HL-60/S4 (cell line): Measurements from ENCODE around the gene IFNAR2.
"Not testable (repeated sequence)": the region's sequence is repeated elsewhere in the genome, so short reads cannot be mapped to it uniquely, and the experiment has no call there.

Experiments
- in situ Hi-C: fragments of 300-500 bp; cut with MboI; formaldehyde crosslinking; loops from 2 replicates; pipeline ENCODE4 v1.14.3; 2022; ENCODE audit warnings: low sequenced_read_pairs

Gene IFNAR2

DNA sequence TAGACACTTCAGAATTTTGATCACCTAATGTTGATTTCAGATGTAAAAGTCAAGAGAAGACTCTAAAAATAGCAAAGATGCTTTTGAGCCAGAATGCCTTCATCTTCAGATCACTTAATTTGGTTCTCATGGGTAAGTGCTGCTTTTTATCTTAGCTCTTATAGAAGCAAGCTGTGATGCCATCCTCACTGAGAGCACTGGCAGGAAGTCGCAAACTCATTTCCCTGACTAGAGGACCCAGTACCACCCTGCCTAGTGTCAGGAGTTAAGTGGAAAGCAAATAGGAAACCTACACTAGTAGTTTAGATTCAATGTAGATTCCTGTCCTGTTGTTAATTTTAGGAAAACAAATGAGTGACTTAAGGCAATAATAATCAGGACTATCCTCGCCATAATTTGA lies 12.1 kb downstream of the IFNAR2 start:
- in situ Hi-C loops: no loop called here

DNA sequence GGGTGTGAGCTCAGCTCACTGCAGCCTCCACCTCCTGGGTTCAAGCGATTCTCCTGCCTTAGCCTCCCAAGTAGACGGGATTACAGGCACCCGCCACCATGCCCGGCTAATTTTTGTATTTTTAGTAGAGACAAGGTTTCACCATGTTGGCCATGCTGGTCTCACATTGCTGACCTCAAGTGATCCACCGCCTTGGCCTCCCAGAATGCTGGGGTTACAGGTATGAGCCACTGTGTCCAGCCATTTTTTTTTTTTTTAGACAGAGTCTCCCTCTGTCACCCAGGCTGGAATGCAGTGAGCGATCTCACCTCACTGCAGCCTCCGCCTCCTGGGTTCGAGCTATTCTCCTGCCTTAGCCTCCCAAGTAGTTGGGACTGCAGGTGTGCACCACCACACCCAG lies 13.1 kb downstream of the IFNAR2 start:
- in situ Hi-C loops: not testable (repeated sequence)

DNA sequence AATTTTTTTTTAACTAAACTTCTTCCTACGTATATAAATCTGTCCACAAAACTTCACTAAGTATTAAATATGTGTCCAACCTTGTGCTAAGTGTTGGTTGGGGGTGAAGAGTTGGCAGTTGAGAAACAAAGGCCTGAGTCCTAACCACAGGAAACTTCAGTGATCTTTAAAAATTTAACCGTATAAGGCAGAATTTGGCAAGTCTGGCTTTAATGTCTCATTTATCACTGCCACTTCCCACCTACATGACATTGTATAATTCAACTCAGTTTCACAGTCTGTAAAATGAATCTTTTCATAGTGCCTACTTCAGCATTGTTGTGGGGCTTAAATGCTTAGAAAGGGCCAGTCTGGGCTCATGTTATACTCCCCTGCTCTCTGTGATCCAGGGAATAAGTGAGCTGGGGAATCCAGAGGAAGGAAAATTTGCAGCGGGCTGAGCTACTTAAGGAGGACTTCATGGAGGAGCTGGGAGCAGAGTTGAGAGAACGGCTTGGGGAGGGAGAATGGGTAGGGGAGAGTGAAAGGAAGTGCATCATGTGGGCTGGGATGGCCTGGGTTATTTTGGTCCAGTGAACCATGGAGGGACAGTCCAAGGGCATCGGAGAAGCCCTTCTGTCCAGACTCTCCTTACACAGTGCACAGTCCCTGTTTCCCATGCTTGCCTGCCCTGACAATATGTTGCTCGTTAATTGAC lies 14.5 kb downstream of the IFNAR2 start:
- in situ Hi-C loops: no loop called here

DNA sequence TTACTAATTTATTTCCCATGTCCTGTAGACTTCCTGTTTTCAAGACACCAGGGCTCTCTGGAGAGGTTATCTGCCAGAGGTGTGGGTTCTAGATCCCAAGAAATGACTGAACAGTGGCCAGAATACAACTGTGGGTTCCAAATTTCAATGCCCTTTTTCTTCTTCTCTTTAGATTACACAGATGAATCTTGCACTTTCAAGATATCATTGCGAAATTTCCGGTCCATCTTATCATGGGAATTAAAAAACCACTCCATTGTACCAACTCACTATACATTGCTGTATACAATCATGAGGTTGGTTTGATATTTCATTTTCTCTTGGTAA lies 15.0 kb downstream of the IFNAR2 start:
- in situ Hi-C loops: no loop called here

DNA sequence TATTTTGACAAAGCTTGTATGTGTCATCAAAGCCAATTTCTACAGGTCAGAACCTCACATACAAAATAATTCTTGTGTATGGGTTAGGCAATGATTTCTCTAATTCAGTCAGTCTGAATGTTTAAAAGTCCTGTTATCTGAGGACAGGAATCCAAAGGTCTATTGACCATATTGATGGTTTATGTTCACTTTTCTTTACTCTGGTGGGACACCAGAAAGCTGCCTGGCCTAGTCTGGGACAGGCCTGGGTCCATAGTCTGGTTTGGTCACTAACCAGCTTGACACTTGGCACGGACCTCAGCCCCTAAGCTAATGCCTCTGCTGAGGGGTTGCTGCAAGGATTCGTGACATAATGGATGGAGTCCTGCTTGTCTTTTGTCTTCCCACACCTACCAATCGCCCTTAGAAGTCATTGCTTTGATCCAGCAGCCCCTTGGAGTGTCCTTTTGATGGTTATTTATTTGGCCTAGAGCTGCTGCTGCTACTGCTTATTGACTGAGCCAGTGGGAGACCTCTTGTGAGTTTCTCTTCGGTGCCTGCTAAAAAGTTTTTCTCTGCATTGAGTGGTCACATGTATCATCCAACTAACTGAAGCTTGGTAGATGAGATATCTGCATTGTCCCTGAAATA lies 15.7 kb downstream of the IFNAR2 start:
- in situ Hi-C loops: no loop called here

DNA sequence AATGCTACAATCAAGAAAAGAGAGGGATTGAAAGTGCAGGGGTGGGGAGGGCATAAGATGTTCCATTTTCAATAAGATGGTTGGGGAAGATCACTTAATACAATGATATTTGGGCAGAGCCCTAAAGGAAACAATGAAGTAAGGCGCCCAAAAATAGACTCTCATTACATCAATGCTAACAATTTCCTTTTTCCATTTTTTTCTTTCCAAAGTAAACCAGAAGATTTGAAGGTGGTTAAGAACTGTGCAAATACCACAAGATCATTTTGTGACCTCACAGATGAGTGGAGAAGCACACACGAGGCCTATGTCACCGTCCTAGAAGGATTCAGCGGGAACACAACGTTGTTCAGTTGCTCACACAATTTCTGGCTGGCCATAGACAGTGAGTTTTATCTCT lies 16.8 kb downstream of the IFNAR2 start:
- in situ Hi-C loops: no loop called here

DNA sequence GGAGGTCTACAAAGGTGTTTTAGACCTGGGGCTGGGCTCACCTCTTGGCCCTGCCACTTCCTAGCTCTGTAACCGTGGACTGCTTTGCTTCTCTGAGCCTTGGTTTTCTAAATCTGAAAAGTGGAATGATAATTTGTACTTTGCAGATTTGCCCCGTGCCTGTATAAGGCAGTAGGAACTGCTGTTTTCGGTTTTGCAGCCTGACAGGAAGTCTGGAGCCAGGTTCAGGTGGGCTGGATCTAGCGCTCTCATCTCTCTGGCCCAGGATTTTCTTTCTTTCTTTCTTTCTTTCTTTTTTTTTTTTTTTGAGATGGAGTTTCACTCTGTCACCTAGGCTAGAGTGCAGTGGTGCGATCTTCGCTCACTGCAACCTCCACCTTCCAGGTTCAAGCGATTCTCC lies 17.2 kb downstream of the IFNAR2 start:
- in situ Hi-C loops: no loop called here

DNA sequence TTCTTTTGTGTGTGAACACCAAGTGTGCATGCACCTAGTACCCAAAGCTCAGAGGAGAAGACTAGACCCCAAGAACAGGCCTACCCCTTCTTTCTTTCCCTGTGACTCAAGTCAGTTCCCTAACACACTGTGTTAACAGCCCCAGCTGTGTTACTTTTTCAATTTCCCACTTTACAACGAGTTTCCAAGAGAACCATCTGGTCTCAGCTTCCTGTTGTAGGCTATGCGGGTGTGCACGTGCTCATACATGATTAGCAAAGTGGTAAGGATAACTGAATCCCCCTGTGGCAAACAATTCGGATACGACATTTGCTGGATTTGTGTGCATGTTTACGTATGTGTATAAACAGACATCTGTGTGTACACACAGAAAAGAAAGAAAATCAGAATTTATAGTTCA lies 17.9 kb downstream of the IFNAR2 start:
- in situ Hi-C loops: no loop called here

DNA sequence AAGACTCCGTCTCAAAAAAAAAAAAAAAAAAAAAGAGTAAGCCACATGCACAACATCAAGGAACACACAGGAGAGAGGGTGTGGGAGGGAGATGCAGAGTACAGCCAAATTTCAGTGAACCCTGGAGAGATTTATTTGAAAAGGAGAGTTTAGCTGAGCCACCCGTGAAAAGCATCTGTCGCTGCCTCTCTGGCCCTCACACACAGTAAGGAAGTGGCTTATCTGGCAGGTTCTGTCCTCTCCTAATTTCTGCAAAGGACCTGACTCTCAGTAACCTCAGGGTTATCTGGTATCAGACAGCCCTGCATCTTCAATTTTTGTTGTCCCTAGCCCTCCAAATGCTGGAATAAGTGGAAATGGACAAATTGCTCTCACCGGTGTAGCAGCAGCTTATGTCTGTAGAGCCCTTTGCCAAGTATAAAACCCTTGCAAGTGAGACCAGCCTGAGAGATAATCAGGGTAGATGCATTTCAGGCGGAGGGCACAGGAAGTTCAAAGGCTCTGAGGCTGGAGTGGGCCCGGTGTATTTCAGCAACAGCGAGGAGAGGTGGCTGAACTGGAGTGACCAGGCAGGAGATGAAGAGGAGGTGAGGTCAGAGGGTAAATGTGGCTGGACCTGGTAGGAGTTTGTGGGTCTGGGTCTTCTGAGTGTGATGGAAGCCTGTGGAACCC lies 19.7 kb downstream of the IFNAR2 start:
- in situ Hi-C loops: no loop called here

DNA sequence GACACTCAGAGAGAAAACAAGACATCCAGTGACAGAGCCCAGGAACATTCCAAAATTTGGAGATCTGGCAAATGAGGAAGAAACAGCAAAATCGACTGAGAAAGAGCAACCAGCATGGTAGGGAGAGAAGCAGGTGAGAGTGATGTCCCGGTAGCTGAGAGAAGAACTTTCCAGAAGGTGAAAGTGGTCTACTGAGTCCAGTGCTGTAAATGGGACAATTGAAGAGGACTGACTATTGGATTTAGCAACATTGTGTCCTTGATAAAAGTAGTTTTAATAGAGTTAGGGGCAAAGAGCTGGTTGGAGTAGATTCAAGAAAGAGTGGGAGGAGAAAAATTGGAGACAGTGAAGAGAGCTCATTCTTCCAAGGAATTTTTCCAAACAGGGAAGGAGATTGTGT lies 21.4 kb downstream of the IFNAR2 start:
- in situ Hi-C loops: no loop called here

DNA sequence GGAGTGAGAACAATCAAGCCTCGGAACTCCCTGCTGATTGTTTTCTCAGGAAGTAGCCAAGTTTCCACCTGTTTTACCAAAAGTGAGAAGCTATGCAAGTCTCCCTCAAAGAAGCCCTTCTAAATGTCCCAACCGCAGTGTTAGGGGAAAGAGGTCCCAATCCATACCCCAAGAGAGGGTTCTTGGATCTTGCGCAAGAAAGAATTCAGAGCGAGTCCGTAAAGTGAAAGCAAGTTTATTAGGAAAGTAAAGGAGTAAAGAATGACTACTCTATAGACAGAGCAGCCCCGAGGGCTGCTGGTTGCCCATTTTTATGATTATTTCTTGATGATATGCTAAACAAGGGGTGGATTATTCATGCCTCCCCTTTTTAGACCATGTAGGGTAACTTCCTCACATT lies 23.6 kb downstream of the IFNAR2 start:
- in situ Hi-C loops: not testable (repeated sequence)

DNA sequence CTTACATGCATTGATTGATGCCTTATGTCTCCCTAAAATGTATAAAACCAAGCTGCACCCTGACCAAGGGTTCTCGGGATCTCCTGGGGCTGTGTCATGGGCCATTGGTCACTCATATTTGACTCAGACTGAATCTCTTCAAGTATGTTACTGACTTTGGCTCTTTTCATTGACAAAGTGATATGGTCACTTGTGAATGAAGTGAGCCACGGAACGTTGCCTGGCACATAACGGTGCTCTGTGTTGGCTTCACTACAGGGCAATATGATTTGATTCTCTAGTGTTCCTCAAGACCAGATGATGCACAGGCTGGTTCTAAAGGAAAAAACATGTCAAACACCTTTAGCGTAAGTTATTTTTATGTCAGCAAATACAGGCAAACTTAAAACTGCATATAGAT lies 25.0 kb downstream of the IFNAR2 start:
- in situ Hi-C loops: no loop called here

DNA sequence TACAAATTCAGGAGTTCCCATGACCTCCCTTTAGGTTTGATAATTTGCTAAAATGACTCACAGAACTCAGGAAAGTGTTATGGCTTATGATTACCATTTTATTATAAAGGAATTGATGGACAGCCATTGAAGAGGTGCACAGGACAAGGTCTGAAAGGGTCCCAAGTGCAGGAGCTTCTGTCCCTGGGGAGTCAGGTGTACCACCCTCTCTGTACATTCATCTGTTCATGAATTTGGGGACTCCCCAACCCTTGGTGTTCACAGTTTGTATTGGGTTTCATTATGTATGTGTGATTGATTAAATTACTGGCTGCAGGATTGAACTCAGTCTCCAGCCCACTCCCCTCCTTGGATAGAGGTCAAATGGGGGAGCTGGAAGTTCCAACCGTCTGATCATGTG lies 25.7 kb downstream of the IFNAR2 start:
- in situ Hi-C loops: no loop called here

DNA sequence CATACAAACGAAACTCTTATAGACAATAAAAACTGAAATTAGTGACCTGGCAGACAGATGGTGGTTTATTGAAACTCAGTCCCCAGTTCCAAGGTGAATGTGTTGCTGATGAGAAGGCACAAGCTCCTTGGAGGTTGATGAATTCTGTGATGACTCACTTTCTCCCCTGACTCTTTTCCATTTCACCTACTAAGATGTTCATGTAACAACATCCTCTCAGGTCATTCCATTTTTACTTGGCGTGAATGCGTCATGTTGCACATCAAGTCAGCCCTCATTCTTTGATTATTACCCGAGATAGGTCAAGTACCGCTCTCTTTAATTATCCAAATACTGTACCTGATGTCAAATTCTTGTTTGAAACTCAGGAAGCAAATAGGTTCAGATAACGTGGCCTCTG lies 26.3 kb downstream of the IFNAR2 start:
- in situ Hi-C loops: no loop called here

DNA sequence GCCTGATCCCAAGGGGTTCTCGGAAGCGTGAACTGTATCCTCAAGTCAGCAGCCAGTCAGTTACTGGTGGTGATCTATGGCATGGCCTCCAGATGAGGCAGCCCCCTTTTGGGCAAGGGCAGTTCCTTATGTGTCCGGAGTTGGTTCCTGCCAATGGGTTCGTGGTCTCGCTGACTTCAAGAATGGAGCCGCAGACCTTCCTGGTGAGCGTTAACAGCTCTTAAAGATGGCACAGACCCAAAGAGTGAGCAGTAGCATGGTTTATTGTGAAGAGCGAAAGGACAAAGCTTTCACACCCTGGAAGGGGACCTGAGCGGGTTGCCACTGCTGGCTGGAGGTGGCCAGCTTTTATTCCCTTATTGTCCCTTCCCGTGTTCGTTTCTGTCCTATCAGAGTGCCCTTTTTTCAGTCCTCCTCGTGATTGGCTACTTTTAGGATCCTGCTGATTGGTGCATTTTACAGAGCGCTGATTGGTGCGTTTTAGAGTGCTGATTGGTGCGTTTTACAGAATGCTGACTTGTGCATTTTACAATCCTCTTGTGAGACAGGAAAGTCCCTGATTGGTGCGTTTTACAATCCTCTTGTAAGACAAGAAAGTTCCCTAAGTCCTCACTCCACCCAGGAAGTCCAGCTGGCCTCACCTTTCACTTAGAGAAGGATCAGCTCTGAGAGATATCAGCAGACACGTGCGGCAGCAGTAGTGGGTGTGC lies 27.5 kb downstream of the IFNAR2 start:
- in situ Hi-C loops: no loop called here

DNA sequence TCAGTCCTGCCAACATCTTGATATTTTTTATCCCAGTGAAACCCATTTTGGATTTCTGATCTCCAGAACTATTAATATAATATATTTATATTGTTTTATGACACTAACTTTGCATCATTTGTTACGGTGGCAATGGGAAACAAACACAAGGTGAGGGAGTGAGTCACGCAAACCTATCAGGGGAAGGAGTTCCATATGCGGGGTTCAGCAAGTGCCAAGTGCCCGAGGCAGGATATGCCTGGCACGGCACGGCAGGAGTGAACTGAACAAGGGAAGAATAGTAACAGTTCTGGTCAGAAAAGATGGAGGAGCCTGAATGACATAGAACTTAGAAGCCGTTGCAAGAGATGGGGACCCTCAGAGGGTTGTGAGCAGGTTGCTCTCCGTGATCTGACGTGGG lies 28.7 kb downstream of the IFNAR2 start:
- in situ Hi-C loops: no loop called here

DNA sequence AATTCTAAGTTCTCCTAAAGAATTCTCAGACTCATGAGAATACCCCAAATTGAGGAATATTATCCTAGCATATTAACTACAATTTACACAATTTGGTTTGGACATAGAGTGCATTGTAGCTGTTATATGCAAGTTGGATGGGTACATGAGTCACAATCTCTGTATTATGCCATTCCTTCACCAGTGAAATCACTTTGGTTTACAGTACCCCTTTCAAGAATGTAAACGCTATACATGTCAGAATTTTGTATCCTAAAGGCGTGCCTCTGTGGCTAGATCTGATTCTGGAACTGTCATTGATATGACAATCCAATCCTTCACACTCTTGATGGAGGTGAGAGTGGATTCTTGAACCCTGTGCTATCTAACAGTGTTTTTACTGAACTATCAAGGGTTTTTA lies 29.7 kb downstream of the IFNAR2 start:
- in situ Hi-C loops: no loop called here

DNA sequence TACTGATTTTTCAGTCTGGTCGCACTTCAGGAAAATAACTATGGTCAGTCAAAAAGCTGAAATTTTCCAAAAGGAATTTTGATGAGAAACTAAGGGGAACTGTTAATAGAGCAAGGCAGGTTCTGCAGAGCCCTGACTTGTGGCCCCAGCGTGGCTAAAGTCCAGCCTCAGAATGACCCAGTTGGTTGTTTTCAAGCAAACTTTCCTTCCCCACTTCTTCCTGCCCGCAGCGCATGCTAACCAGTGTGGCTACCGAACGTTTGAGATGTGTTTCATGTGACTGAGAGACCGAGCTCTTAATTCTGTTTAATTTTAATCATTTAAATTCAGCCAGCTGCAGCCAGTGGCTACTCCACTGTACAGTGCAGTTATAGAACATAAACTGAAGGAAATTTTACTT lies 30.3 kb downstream of the IFNAR2 start:
- in situ Hi-C loops: no loop called here

DNA sequence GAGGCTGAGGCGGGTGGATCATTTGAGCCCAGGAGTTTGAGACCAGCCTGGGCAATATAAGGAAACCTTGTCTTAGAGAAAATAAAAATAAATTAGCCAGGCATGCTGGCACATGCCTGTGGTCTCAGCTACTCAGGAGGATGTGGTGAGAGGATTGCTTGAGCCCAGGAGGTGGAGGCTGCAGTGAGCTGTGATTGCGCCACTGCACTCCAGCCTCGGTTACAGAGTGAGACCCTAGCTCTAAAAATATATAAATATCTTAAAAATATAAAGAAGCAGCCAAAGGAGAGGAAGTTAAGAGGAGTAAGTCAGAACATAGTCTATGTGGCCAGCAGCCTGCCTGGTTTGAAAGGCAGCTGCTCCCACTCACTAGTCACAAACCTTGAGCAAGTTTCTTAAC lies 31.9 kb downstream of the IFNAR2 start:
- in situ Hi-C loops: no loop called here

DNA sequence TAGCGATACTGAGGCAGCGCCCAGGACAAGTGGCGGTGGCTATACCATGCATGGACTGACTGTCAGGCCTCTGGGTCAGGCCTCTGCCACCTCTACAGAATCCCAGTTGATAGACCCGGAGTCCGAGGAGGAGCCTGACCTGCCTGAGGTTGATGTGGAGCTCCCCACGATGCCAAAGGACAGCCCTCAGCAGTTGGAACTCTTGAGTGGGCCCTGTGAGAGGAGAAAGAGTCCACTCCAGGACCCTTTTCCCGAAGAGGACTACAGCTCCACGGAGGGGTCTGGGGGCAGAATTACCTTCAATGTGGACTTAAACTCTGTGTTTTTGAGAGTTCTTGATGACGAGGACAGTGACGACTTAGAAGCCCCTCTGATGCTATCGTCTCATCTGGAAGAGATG lies 33.2 kb downstream of the IFNAR2 start:
- in situ Hi-C loops: no loop called here

DNA sequence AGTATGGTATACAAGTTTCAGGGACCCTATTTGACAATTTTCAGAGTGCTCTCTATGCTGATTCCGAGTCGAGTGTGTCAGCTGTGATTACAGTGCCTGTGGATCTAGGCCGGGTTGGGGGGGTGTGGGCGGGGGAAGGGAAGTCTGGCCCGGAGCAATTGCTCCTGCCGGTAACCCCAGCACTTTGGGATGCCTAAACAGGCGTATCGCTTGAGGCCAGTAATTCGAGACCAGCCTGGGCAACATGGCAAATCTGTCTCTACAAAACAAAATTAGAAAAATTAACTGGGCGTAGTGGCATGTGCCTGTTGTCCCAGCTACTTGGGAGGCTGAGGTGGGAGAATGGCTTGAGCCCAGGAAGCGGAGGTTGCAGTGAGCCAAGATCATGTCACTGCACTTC lies 34.8 kb downstream of the IFNAR2 start:
- in situ Hi-C loops: no loop called here

DNA sequence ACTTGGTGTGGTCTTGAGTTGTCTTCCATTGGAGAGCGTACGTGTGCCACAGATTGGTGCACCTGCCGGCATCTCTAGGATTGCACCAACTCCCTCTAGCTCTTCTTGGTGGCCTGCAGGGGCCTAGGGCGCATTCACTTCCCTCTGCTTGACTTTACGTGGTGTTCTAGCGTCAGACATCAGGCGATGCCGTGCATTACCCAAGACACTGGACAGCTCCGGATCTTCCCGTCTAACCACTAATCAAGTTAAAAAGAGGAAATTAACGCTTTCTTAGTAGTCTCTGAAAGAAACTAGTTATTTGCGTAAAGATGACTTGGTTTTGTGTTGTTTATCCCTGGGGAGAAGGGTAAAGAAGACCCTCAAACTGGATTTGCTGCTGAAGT lies 35.9 kb downstream of the IFNAR2 start:
- in situ Hi-C loops: no loop called here
